PC-9 (cell line): ENCODE measurements around the gene AHRR.

Experiments
- CTCF ChIP-seq: fragments of 200-600 bp; sonication (generic); conservative IDR thresholded peaks from 2 replicates; pipeline ENCODE4 v1.6.1; 2017; ENCODE audit warnings: mixed run types, antibody characterized with exemption, mild to moderate bottlenecking, moderate library complexity
- EZH2 ChIP-seq: fragments of 200-600 bp; sonication (generic); IDR thresholded peaks from 2 replicates; pipeline ENCODE4 v1.8.0; 2017; ENCODE audit warnings: antibody characterized with exemption, low read depth

GRCh38 chr5:378976-379742, 57.6 kb downstream of the AHRR start:
- no peak for TF ChIP-seq EZH2
- TF ChIP-seq CTCF = no peak
